ENCODE data around the gene CD248.

- no peak for TF ChIP-seq POLR2A (IDR thresholded peaks at IDR 0.05)
- TF ChIP-seq, protein P1, sequence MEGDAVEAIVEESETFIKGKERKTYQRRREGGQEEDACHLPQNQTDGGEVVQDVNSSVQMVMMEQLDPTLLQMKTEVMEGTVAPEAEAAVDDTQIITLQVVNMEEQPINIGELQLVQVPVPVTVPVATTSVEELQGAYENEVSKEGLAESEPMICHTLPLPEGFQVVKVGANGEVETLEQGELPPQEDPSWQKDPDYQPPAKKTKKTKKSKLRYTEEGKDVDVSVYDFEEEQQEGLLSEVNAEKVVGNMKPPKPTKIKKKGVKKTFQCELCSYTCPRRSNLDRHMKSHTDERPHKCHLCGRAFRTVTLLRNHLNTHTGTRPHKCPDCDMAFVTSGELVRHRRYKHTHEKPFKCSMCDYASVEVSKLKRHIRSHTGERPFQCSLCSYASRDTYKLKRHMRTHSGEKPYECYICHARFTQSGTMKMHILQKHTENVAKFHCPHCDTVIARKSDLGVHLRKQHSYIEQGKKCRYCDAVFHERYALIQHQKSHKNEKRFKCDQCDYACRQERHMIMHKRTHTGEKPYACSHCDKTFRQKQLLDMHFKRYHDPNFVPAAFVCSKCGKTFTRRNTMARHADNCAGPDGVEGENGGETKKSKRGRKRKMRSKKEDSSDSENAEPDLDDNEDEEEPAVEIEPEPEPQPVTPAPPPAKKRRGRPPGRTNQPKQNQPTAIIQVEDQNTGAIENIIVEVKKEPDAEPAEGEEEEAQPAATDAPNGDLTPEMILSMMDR (IDR thresholded peaks at IDR 0.05), result no peak
- TF ChIP-seq POLR2AphosphoS5 (IDR thresholded peaks at IDR 0.05), result no peak
These were observed 14.1 kb upstream of the CD248 start for GRCh38 chr11:66330931-66331330.
